ENCODE results near the gene CISH. TPM values are rescaled to one million over a fixed set of nuclear protein-coding genes. Genes with fewer than 3 reads are reported as not detected.
A peak's percentile ranks its signal among the peaks of the same experiment; 100 is the strongest.

CISH gene
- total and polyA plus RNA-seq, 9 of the 15 experiments (the other 6 are each of a cell fraction or from before 2014, with no cell fraction given), result 1.7 to 47.7 (median 18.3) TPM

DNA sequence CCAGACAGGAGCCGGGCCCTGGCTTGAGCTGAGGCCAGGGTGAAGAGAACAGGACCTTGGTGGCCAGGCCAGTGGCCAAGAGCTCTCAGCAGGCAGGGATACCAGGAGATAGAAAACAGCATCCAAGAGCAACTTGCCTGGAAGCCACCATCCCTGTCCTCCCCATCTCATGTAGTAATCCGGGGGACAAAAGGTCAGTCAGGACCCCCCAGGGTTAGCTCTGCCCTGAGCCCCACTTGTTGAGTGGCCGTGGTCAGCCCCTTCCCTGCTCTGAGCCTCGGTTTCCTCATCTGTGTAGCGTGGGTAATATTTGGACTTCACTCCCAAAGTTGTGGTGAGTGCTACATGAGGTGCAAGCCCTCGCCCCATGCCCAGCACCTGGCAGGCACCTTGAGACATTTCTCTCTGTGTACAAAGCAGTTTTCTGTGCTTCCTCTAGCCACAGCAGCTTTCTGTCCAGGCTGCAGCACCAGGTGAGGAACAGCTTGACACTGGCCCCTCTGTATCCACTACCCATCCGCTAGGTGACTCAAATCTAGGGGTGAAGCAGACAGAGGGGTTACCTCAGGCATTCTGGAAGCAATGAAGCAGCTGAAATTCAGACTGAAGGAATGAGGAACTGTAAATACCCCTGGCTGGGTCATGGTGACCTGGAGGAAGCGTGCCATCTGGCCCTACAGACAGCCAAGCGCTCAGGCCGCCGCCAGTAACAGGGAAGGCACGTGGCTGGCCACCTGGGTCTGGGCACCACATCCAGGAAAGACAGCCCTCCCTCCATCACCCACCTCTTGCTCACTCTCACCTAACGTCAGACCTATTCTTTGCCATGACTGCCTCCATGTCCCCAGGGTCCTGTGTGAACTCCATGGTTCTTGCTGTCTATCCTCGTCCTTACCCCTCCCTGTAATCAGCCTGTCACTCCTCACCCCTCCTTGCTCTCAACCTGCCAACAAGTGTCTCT is 6.7 kb downstream of the CISH start (continued):
- TF ChIP-seq, protein P1, sequence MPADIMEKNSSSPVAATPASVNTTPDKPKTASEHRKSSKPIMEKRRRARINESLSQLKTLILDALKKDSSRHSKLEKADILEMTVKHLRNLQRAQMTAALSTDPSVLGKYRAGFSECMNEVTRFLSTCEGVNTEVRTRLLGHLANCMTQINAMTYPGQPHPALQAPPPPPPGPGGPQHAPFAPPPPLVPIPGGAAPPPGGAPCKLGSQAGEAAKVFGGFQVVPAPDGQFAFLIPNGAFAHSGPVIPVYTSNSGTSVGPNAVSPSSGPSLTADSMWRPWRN (IDR thresholded peaks at IDR 0.05; ENCODE audit: low read depth), result no peak
- TF ChIP-seq, protein P2, sequence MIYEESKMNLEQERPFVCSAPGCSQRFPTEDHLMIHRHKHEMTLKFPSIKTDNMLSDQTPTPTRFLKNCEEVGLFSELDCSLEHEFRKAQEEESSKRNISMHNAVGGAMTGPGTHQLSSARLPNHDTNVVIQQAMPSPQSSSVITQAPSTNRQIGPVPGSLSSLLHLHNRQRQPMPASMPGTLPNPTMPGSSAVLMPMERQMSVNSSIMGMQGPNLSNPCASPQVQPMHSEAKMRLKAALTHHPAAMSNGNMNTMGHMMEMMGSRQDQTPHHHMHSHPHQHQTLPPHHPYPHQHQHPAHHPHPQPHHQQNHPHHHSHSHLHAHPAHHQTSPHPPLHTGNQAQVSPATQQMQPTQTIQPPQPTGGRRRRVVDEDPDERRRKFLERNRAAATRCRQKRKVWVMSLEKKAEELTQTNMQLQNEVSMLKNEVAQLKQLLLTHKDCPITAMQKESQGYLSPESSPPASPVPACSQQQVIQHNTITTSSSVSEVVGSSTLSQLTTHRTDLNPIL (CRISPR knock-in tag; IDR thresholded peaks at IDR 0.05), result no peak
- TF ChIP-seq HNRNPK (IDR thresholded peaks at IDR 0.05; ENCODE audit: low read depth, low read length, poor library complexity, severe bottlenecking), result no peak
- no peak for TF ChIP-seq KLF1 (tag; IDR thresholded peaks at IDR 0.05)
- peak; percentile 42 for TF ChIP-seq CCNT2 (IDR thresholded peaks at IDR 0.05; ENCODE audit: borderline replicate concordance, extremely low read depth, insufficient read length, low read depth, low read length)
- TF ChIP-seq, protein P3, sequence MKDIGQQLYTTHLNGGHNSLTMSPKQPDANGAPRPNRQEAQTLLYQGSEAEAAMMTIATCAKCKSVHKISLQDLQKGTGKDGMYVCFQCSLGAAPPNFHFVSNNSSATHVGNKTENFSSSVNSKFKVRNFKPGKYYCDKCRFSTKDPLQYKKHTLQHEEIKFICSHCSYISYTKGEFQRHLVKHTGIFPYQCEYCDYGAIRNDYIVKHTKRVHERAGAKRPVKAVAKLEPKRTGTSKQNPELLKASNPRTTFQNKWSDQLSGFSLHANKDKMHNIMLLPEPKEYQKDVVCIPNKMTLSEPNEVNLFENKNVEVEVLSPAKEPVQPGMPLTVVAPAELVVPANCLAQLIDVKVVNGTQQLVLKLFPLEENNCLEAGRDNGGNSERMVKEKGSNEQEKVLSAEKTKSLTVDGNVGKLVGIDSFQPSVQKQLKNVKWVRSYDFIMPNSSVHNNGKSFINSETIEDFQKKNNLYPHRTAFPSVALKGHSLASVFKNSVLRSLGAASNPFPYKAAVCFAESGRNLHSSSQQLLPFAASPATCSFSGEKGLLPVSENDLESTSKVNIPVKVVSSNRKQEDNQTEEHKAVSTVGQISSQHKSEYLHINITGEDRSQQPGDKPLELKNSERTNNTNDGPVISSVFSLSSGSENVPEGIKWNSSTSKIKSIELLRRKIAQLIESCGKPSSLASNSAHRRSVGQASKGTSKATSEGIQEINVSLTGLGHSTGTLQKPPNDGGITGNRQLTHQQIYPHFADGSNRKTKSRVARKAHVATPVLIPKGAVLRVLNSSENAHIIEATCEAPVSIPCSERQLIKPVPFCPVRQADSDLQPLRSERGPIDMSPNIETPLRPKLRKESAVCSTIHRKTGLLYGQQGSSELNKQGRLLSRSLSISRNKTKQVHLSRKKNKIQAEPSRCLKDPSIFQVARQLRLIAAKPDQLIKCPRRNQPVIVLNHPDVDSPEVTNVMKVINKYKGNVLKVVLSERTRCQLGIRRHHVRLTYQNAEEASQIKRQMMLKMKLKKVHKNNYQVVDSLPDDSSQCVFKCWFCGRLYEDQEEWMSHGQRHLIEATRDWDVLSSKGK (CRISPR knock-in tag; IDR thresholded peaks at IDR 0.05), result peak; percentile 66; the same call in 1 of the 2 replicates
- peak; percentile 77; the same call in 1 of the 2 replicates for TF ChIP-seq ELF4 (CRISPR knock-in tag; IDR thresholded peaks at IDR 0.05)
- peak; percentile 74 for TF ChIP-seq HMGN3 (IDR thresholded peaks at IDR 0.05; ENCODE audit: borderline replicate concordance, extremely low read depth, insufficient read length, low read depth, low read length)
- 0 out of 2 replicates have a peak, but pooled peaks have one; percentile 9 for TF ChIP-seq PML (IDR thresholded peaks at IDR 0.05; ENCODE audit: low read length)
- TF ChIP-seq, protein P4, sequence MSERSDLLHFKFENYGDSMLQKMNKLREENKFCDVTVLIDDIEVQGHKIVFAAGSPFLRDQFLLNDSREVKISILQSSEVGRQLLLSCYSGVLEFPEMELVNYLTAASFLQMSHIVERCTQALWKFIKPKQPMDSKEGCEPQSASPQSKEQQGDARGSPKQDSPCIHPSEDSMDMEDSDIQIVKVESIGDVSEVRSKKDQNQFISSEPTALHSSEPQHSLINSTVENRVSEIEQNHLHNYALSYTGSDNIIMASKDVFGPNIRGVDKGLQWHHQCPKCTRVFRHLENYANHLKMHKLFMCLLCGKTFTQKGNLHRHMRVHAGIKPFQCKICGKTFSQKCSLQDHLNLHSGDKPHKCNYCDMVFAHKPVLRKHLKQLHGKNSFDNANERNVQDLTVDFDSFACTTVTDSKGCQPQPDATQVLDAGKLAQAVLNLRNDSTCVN (CRISPR knock-in tag; IDR thresholded peaks at IDR 0.05), result peak; percentile 94
- no peak for TF ChIP-seq NBN (IDR thresholded peaks at IDR 0.05; ENCODE audit: low read depth)

Data from K562 (cell line).